AG09319 (cell line): ENCODE results near the gene NOX4.
"Not testable (repeated sequence)": the region's sequence is repeated elsewhere in the genome, so short reads cannot be mapped to it uniquely, and the experiment has no call there.

Experiments used
- DNase-seq: peaks from one replicate; pipeline ENCODE4 v3.0.0-alpha.2; 2010; ENCODE audit warnings: low read depth; ENCODE audit errors: extremely low read depth
- TF ChIP-seq, protein P1 (sequence below): IDR thresholded peaks from 2 replicates; pipeline ENCODE4 v1.5.1; 2011; ENCODE audit warnings: low read depth, mild to moderate bottlenecking, inconsistent platforms, low read length, moderate library complexity

The NOX4 gene

DNA sequence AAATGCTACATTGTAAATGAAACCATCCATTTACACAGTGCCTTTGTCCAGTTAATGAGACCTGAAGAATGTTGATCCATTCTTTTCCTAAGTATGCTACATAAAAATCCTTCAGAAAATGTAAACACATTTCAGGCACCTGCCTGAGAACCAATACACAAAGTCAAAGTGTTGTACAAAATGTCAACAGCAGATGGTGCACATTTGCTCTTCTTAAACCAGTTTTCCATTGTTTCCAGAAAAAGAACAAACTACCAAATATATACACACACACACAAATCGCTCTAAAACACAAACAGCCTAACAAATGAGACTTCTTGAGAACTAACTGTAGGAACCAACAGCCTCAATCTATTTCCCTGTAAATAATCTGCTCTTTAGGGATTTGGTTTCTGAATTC lies 157.5 kb downstream of the NOX4 start:
- not testable (repeated sequence) for DNase-seq
- TF ChIP-seq, protein P1, sequence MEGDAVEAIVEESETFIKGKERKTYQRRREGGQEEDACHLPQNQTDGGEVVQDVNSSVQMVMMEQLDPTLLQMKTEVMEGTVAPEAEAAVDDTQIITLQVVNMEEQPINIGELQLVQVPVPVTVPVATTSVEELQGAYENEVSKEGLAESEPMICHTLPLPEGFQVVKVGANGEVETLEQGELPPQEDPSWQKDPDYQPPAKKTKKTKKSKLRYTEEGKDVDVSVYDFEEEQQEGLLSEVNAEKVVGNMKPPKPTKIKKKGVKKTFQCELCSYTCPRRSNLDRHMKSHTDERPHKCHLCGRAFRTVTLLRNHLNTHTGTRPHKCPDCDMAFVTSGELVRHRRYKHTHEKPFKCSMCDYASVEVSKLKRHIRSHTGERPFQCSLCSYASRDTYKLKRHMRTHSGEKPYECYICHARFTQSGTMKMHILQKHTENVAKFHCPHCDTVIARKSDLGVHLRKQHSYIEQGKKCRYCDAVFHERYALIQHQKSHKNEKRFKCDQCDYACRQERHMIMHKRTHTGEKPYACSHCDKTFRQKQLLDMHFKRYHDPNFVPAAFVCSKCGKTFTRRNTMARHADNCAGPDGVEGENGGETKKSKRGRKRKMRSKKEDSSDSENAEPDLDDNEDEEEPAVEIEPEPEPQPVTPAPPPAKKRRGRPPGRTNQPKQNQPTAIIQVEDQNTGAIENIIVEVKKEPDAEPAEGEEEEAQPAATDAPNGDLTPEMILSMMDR: peak; percentile 42

DNA sequence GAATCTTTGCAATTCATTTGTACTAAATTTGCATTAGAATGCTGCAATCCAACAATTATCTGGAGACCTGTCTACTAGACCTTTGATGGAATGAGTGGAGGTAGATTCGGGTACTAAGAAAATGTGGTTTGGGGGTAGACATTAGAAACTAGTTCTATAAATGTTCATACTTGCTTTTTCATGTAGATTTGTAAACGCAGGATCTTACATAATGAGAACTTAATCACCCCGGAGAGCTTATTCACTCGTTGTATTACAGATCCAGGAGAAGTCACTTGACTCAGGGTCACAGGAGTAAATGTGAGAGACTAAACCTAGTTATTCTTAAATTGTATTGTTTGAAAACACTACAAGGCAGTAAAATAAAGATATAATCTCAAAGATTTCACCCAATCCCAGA lies 159.2 kb downstream of the NOX4 start:
- DNase-seq: not testable (repeated sequence)

DNA sequence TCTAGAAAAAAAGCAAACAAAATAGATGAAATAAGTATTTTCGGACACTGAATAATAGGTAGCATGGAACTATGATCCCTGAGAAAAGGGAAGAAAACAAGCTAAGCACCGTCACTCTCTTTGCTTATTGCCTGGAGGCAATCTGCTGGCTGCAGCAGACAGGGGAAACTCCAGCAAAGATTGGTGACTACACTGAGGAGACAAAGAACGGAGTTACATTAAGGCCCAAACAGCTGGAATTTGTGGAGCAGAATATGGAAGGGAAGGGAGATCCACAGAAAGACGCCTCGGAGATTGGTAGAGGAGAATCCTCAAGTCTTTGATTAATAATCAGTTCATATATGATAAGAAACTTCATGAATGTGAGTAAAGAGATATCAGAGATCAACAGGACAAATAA lies 163.3 kb downstream of the NOX4 start:
- no peak for DNase-seq
- TF ChIP-seq, protein P1: no peak

DNA sequence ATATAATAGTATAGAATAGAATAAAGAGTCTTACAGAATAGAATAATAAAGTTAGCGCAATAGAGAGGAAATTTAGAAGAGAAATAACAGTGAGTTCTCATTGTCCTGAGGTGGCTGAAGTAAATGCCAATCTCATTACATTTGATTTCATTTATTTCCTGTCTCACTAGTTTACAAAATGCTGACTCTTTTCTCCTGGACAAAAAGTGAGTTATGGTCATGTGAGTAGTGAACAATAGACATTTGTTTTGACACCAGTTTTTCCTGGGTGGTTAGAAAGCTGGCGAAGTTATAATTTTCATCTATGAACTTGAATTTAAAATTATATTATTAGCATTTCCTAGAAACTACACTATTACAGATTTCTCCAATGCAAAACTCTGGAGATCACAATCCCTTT lies 169.8 kb downstream of the NOX4 start:
- DNase-seq: no peak
- TF ChIP-seq, protein P1: no peak

DNA sequence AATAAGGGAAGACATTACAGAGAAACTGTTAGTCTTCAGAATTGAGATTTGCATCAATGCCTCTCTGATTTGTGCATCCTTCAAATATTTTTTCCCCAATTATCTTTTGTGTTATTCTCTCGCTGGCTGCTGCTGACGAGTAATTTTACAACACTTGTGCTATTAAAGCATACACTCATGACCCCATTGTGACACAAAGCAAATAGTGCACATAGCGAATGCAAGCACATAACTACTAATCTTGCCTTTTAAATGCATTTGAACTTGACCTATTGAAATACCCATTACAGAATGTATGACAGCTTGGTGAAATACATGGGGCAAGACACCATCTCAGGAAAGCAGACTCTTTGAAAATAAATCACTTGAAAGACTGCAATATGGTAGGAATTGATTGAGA lies 180.6 kb downstream of the NOX4 start:
- DNase-seq: not testable (repeated sequence)

DNA sequence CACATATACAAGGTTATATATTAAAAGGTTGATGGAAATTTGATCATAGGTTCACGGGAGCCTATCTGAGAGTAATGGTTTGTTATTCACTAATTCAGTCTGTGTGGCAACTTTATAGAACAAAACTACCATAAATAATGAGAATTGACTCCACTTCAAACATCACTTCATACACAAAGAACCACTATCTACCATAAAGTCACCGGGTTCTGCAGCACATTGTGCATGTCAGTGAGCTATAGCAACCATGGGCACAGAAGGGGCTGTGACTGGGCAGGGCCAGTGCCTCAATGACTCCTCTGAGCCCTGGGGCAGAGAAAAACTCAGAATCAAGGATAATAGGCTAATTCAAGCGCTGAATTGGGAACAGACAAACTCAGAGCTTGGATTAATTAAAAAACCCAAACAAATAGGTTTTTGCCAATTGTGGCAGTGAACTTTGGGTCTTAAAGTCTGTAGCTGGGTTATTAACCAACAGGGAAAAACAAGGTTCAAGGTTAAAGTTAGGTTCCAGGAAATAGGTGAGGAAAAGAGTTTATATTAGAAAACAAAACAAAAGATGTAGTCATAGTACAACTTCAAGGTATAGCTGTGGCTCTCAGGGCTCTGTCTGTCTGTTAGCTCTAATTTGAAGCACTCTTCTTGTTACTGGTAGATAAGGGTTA lies 181.7 kb downstream of the NOX4 start:
- DNase-seq: not testable (repeated sequence)

DNA sequence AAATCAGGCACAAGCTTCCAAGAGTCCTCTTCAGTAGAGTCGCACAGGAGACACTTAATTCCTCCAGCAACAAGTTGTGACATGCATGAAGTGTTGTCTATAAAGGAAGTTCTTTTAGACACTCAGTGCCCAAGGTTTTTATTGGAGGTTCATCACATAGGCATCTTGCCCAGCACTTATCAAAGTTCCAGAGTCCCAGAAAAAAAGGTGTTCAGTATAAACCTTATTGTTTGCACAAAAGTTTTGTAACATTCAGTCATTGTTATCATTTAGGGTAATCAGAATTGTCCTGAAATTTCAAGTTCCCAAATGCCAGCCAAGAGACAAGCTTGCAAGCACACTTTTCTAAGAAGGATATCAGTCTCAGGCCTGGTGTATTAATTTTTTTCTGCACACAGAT lies 182.9 kb downstream of the NOX4 start:
- not testable (repeated sequence) for DNase-seq

DNA sequence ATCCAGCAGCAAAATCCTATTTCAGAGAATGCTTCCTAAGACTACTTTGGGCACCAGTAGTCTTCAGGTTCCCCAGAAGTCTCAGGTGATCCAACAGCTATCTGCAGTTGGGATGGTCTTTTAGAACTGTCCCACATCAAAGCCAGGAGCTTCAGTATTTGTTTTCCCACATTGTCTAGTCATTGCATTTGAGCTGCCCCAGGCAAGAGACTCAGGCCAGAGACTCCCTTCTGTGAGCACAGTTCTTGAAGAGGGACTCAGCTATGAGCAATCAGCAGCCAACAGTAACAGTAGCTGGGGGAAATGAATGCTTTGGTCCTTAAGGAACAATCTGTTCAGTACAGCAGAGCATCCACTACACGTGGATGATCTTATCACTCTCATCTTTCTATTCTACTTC lies 188.1 kb downstream of the NOX4 start:
- not testable (repeated sequence) for DNase-seq

DNA sequence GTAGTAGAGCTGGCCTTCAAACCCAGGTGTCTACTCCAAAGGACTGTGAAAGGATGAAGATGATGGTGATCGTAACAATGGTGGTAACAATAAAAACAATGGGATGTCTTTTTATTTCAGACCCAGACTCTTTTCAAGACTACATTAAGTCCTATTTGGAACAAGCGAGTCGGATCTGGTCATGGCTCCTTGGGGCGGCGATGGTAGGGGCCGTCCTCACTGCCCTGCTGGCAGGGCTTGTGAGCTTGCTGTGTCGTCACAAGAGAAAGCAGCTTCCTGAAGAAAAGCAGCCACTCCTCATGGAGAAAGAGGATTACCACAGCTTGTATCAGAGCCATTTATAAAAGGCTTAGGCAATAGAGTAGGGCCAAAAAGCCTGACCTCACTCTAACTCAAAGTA lies 196.2 kb downstream of the NOX4 start:
- not testable (repeated sequence) for DNase-seq

DNA sequence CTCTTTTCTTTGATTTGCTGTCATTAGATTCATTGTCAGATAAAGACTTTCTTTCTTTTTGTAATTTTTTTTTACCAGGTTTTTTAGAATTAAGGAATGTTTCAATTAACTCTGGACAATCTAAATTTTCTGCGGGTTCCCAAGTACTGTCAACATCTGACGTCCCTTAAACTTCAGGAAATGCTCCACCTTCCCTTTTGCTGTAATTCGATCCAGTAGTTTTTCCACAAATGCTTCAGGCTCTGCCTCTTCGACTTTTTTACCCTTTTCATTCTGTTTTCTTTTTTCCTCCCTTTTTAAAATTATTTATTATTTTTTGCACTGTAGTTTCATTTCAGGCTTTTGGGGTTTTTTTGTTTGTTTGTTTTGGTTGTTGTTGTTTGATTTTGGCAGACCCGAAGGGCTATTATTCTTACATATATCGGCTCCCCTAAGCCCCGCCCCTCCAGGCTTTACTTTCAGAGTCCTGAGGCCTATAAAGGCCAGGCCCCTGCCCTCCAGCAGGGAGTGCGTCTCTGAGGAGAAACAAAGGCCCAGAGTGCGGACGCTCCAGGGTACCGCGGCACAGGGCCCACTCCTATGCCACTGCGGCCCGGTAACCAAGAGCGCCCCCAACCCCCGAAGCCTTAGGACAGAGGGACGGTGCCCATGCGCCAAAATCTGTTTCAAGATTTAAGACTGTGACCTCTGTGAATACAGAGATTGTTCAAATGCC lies 197.1 kb downstream of the NOX4 start:
- DNase-seq: no peak
- TF ChIP-seq, protein P1: no peak

DNA sequence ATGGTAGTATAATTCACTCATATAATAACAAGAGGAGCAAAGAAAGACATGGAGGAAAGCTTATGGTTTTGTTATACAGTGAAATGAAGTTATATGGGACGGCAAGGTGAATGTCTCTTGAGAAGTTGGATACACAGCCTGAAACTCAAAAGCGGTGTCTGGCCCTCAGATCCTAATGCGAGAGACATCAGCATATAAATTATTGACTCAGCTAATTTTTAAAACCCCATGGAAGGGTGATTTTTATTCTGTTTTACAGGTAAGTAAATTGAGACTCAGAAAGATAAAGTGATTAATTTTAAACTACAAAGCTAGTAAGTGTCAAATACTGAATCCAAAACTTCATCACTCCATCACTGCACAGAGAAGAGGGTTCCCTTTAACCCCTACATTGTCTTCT lies 203.2 kb downstream of the NOX4 start:
- DNase-seq: not testable (repeated sequence)

DNA sequence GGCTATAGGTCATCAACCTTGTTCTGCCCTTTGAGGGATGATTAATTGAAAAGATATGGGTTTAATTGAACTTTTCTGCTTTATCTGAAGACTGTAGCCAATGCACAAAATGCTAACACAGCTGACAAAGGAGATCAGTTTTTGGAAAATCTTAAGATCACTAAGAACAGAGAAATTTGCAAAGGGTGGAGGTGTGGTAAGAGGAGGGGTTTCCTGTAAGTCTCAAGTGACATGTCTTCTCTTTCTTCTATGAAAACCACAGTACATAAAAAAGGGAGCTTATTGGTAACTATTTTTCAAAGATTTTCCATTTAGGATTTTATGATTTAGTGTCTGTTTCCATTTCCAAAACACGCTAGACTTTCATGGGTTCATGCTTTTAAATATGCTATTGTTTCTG lies 204.6 kb downstream of the NOX4 start:
- DNase-seq: not testable (repeated sequence)

DNA sequence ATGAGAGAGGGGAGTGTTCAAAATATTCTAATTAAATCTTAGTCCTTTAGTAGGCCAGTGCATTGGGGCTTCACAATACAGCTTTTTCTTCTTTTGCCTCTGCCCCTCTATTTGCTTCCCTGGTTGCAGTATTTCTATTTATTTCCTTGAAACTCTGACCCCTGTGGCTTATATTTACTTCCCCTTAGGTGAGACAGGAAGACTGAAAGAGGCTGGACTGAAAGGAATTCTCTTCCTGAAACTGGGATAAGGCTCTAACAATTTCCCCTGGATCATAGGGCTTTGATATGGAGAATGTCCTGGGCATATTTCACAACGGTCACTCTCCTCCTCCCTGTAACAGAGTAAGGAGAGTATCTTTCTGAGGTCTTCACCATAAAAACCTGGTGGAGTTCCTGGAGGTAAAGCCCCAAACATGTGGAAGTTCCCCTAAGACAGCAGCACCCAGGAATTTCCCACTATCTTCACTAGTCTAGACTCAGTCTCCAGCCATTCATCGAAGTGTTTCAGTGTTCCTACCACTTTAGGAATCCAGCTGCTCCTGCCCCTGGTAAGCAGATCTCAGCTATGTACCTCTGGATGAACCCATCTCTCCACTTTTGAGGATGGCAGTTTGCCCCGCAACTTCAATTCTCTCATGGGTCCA lies 210.0 kb downstream of the NOX4 start:
- not testable (repeated sequence) for DNase-seq
